K562 (cell line): ENCODE results near the gene GCG. TPM values are rescaled to one million over a fixed set of nuclear protein-coding genes. Genes with fewer than 3 reads are reported as not detected.

Source experiments
- ATAC-seq: fragments of 200-7000 bp; cut with Tn5 transposase; 3 replicates; pipeline ENCODE4 v1.9.1; 2020; ENCODE audit warnings: moderate library complexity
- BruUV-seq: library from RNA; stranded (reverse); fragments of 400-500 nt; replicated peaks from 2 replicates; lab custom pipeline; 2021; lab: Mats Ljungman, UMichigan
- CTCF ChIA-PET: fragments of 300-600 bp; formaldehyde crosslinking; extraction: SDS; loops from one replicate; lab custom pipeline; 2021; ENCODE audit warnings: low intra/inter-chr PET ratio; lab: Yijun Ruan, JAX
- POLR2A ChIA-PET: fragments of 300-600, 350-650 bp; sonication (Branson Sonifier 250); formaldehyde crosslinking; extraction: SDS; loops from one replicate; lab custom pipeline; 2021; ENCODE audit warnings: antibody characterized with exemption, inconsistent platforms; lab: Yijun Ruan, JAX
- DNase-seq, 4 experiments: peaks; one replicate each; pipeline versions ENCODE4 v3.0.0 to v3.0.0-alpha.2; 2011 to 2018; ENCODE audit warnings: low spot score in 3 of 4, mixed read lengths in 3 of 4; ENCODE audit errors: extremely low read depth in 1 of 4
- FAIRE-seq: peaks from 2 replicates; lab custom pipeline; 2011; peaks lifted over from hg19 to GRCh38; lab: Jason Lieb, UNC
- H2AFZ ChIP-seq: 2 replicates; pipeline ENCODE4 v1.6.0; 2011; ENCODE audit warnings: low read depth, low read length, control low read depth, inconsistent platforms
- H3K27ac ChIP-seq: fragments of 200-600 bp; 3 replicates; pipeline ENCODE4 v1.8.0; 2011; ENCODE audit warnings: low read depth, mild to moderate bottlenecking, control low read depth, inconsistent platforms, low read length, moderate library complexity, mixed read lengths; ENCODE audit errors: extremely low read depth
- H3K27me3 ChIP-seq, 2 experiments: fragments of 300-600 bp in 1 of 2; 2 replicates in 1 of 2; 3 replicates in 1 of 2; pipeline versions ENCODE4 v1.6.0 to v1.8.0; 2011; ENCODE audit warnings: inconsistent platforms in 2 of 2, low read length in 2 of 2, mild to moderate bottlenecking in 1 of 2, mixed read lengths in 1 of 2, moderate library complexity in 1 of 2; ENCODE audit not compliant: control insufficient read depth in 2 of 2, insufficient read depth in 2 of 2
- H3K36me3 ChIP-seq: fragments of 300-600 bp; 3 replicates; pipeline ENCODE4 v1.8.0; 2011; ENCODE audit warnings: mild to moderate bottlenecking, low read length, inconsistent platforms; ENCODE audit not compliant: control insufficient read depth, insufficient read depth
- H3K4me1 ChIP-seq, 2 experiments: fragments of 200-600 bp in 1 of 2; replicated peaks in 1 of 2; 2 replicates in 1 of 2; 3 replicates in 1 of 2; pipeline versions ENCODE4 v1.5.1 to v1.8.0; 2011; ENCODE audit warnings: inconsistent platforms in 2 of 2, low read length in 2 of 2, mild to moderate bottlenecking in 1 of 2, mixed read lengths in 1 of 2, moderate library complexity in 1 of 2; ENCODE audit not compliant: control insufficient read depth in 2 of 2, insufficient read depth in 2 of 2
- H3K4me2 ChIP-seq: 2 replicates; pipeline ENCODE4 v1.6.1; 2011; ENCODE audit warnings: low read length, control low read depth, inconsistent platforms, mixed read lengths; ENCODE audit not compliant: insufficient read depth
- H3K4me3 ChIP-seq: fragments of 200-600 bp; sonication (generic), shearing (Covaris generic); 2 replicates; pipeline ENCODE4 v1.5.1; 2016; ENCODE audit warnings: control low read depth, inconsistent platforms
- H3K79me2 ChIP-seq: fragments of 200-600 bp; 3 replicates; pipeline ENCODE4 v1.8.0; 2011; ENCODE audit warnings: low read length, inconsistent platforms; ENCODE audit not compliant: control insufficient read depth, insufficient read depth
- H3K9ac ChIP-seq, 2 experiments: 2 replicates each; pipeline versions ENCODE4 v1.6.0 to v1.6.1; 2011; ENCODE audit warnings: low read depth in 2 of 2, low read length in 2 of 2, control low read depth in 1 of 2, inconsistent platforms in 1 of 2, mild to moderate bottlenecking in 1 of 2, mixed read lengths in 1 of 2; ENCODE audit not compliant: insufficient read depth in 1 of 2
- H3K9me1 ChIP-seq: one replicate; pipeline ENCODE4 v1.6.0; 2011; ENCODE audit warnings: inconsistent platforms, mild to moderate bottlenecking, low read length, moderate library complexity; ENCODE audit not compliant: control insufficient read depth, insufficient read depth
- H3K9me3 ChIP-seq: replicated peaks from 2 replicates; pipeline ENCODE4 v1.5.1; 2011; ENCODE audit warnings: low read depth, low read length, inconsistent platforms; ENCODE audit not compliant: control insufficient read depth, insufficient read depth
- H4K20me1 ChIP-seq: replicated peaks from 2 replicates; pipeline ENCODE4 v1.6.1; 2011; ENCODE audit warnings: low read length, inconsistent platforms, mixed read lengths; ENCODE audit not compliant: control insufficient read depth, insufficient read depth
- ATF1 ChIP-seq, 2 experiments: fragments of 450-650 bp in 1 of 2; IDR thresholded peaks; 2 replicates each; pipeline ENCODE4 v1.6.1; 2016; ENCODE audit warnings: missing compliant biosample characterization in 1 of 2, missing genetic modification characterization in 1 of 2
- NR2F6 ChIP-seq: fragments of 450-650 bp; formaldehyde crosslinking; IDR thresholded peaks from 2 replicates; pipeline ENCODE4 v1.4.0; 2020; ENCODE audit warnings: mild to moderate bottlenecking
- XRCC3 ChIP-seq: fragments of 450-650 bp; IDR thresholded peaks from 2 replicates; pipeline ENCODE4 v1.6.1; 2017; ENCODE audit warnings: mild to moderate bottlenecking, moderate library complexity
- ZNF57 ChIP-seq: fragments of 450-650 bp; formaldehyde crosslinking; IDR thresholded peaks from 2 replicates; pipeline ENCODE4 v1.4.0; 2020; ENCODE audit warnings: mild to moderate bottlenecking, moderate library complexity
- WGBS: fragments of 100-300 bp; shearing (Covaris generic); methylation state at CpG from one replicate; pipeline ENCODE4 v1.1.6; 2016; ENCODE audit warnings: low coverage, mixed read lengths; ENCODE audit not compliant: insufficient coverage; ENCODE audit errors: missing lambda C conversion rate; 5-methylcytosine and 5-hydroxymethylcytosine counted together
- in situ Hi-C: fragments of 300-500 bp; cut with MboI; formaldehyde crosslinking; loops from 4 replicates; pipeline ENCODE4 v1.15.0; 2018; ENCODE audit warnings: inconsistent platforms, mixed read lengths
- intact Hi-C: fragments of 100-400 bp; cut with micrococcal nuclease; formaldehyde crosslinking; loops from 2 replicates; pipeline ENCODE4 v1.14.2; 2022
- polyA plus RNA-seq, 8 experiments: library from polyadenylated mRNA; depleted of rRNA in 4 of 8; stranded (reverse) in 5 of 8; unstranded in 3 of 8; fragments of >200 nt; fragmentation: Nextera tagmentation in 2 of 8; fragmentation: Illumina TruSeq in 1 of 8; extraction: Ambion mirVana in 2 of 8; extraction: Trizol in 1 of 8; gene quantifications; 2 replicates each; pipeline versions ENCODE4 v1.2.1 to v1.2.3, GENCODE V29; 2011 to 2014; ENCODE audit warnings: inconsistent platforms in 1 of 8, missing spikeins in 1 of 8
- total RNA-seq, 7 experiments: library from RNA; depleted of rRNA in 6 of 7; stranded (reverse); fragments of >200 nt in 6 of 7; fragmentation: Illumina TruSeq in 2 of 7; extraction: Trizol in 2 of 7; gene quantifications; 2 replicates each; pipeline versions ENCODE4 v1.2.1 to v1.2.3, GENCODE V29; 2011 to 2021; ENCODE audit warnings: low replicate concordance in 1 of 7

The GCG gene
- total and polyA plus RNA-seq, 9 of the 15 experiments (the other 6 are each of a cell fraction or from before 2014, with no cell fraction given) = not detected

DNA sequence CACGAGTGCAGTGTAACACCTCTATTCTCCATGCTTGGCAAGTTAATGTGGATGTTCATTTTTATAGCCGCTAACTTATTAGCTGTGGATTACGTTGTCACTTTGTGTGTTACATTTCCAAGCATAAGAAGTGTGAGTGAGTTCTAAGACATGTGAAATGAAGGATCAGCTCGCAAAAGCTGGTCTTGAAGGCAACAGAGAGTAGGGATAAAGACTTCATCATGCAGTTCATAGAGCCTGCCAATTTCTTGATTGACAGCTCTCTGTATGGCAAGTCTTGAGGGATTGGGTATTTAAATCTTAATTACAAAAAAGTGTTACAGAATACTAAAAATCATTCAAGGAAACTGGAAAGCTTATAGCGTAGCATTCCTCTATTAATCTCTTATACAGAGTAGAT is 52.2 kb downstream of the GCG start:
- POLR2A ChIA-PET = no interaction called here
- WGBS = 5% methylated on average over 5 of the region's 5 CpGs
- no TSS peak for BruUV-seq

More for the DNA sequence above, 52.2 kb downstream of the GCG start:
- H3K4me2 ChIP-seq = no peak overlapping the region
- no peak for FAIRE-seq
- no peaks in the 10 kb centered on the region for H3K79me2 ChIP-seq
- no peaks in the 10 kb centered on the region for H3K4me1 ChIP-seq
- H3K27me3 ChIP-seq = no peaks in the 10 kb centered on the region
- H3K36me3 ChIP-seq = no peaks in the 10 kb centered on the region
- no peak overlapping the region for H3K9ac ChIP-seq
- no peak for DNase-seq
- no peak for TF ChIP-seq XRCC3
- no peak for TF ChIP-seq NR2F6 (CRISPR knock-in tag)
- no peak for TF ChIP-seq ATF1 (CRISPR knock-in tag; IDR thresholded peaks at IDR 0.05)
- TF ChIP-seq ATF1 (tag; IDR thresholded peaks at IDR 0.05) = no peak
- TF ChIP-seq ZNF57 (CRISPR knock-in tag) = no peak
- in situ Hi-C loops (no loop called here), intact Hi-C loops (no loop called here)
- H2AFZ ChIP-seq = no peak overlapping the region
- H3K4me3 ChIP-seq = no peak overlapping the region
- no peaks in the 10 kb centered on the region for H4K20me1 ChIP-seq
- H3K27ac ChIP-seq = no peak overlapping the region
- no peaks in the 10 kb centered on the region for H3K9me3 ChIP-seq
- ATAC-seq = no peak
- H3K9me1 ChIP-seq = no peaks in the 10 kb centered on the region
- CTCF ChIA-PET = no interaction called here

Other genes with a start within 250 kb of the GCG start
- not detected in 2 replicates for gene DPP4, start 78.0 kb downstream of the GCG start, total RNA-seq (2014; rRNA removed)
- gene DPP4, start 78.0 kb downstream of the GCG start, total RNA-seq (2014; rRNA removed; fragmentation: Illumina TruSeq; extraction: Trizol) = not detected in 2 replicates
- gene DPP4, start 78.0 kb downstream of the GCG start, total RNA-seq (2015; rRNA removed; fragmentation: Illumina TruSeq; extraction: Trizol) = not detected in 2 replicates
- 0.11 and 0.18 TPM in 2 replicates for gene DPP4, start 78.0 kb downstream of the GCG start, total RNA-seq (2021)
- gene DPP4, start 78.0 kb downstream of the GCG start, polyA plus RNA-seq (2011; rRNA removed) = not detected in 2 replicates
- gene DPP4, start 78.0 kb downstream of the GCG start, polyA plus RNA-seq (2014; fragmentation: Illumina TruSeq; extraction: Trizol) = not detected in 2 replicates
- gene DPP4, start 78.0 kb downstream of the GCG start, polyA plus RNA-seq (2014; fragmentation: Nextera tagmentation; extraction: Ambion mirVana) = not detected
- not detected in 2 replicates for gene DPP4, start 78.0 kb downstream of the GCG start, polyA plus RNA-seq (2014; rRNA removed)
- gene FAP, start 91.2 kb upstream of the GCG start, total RNA-seq (2014; rRNA removed) = not detected in 2 replicates
- gene FAP, start 91.2 kb upstream of the GCG start, total RNA-seq (2014; rRNA removed; fragmentation: Illumina TruSeq; extraction: Trizol) = not detected in 2 replicates
- gene FAP, start 91.2 kb upstream of the GCG start, total RNA-seq (2015; rRNA removed; fragmentation: Illumina TruSeq; extraction: Trizol) = not detected in 2 replicates
- not detected in 2 replicates for gene FAP, start 91.2 kb upstream of the GCG start, total RNA-seq (2021)
- not detected in 2 replicates for gene FAP, start 91.2 kb upstream of the GCG start, polyA plus RNA-seq (2011; rRNA removed)
- gene FAP, start 91.2 kb upstream of the GCG start, polyA plus RNA-seq (2014; fragmentation: Illumina TruSeq; extraction: Trizol) = not detected in 2 replicates
- gene FAP, start 91.2 kb upstream of the GCG start, polyA plus RNA-seq (2014; fragmentation: Nextera tagmentation; extraction: Ambion mirVana) = not detected
- gene FAP, start 91.2 kb upstream of the GCG start, polyA plus RNA-seq (2014; rRNA removed) = not detected in 2 replicates
- 0.50 and 0.61 TPM in 2 replicates for gene IFIH1, start 166.4 kb upstream of the GCG start, total RNA-seq (2014; rRNA removed)
- gene IFIH1, start 166.4 kb upstream of the GCG start, total RNA-seq (2014; rRNA removed; fragmentation: Illumina TruSeq; extraction: Trizol) = 0.51 and 0.69 TPM in 2 replicates
- 0.64 and 0.94 TPM in 2 replicates for gene IFIH1, start 166.4 kb upstream of the GCG start, total RNA-seq (2015; rRNA removed; fragmentation: Illumina TruSeq; extraction: Trizol)
- gene IFIH1, start 166.4 kb upstream of the GCG start, total RNA-seq (2021) = 0.91 and 1.1 TPM in 2 replicates
- gene IFIH1, start 166.4 kb upstream of the GCG start, polyA plus RNA-seq (2011; rRNA removed) = 0.07 and 0.15 TPM in 2 replicates
- 0.54 and 1.2 TPM in 2 replicates for gene IFIH1, start 166.4 kb upstream of the GCG start, polyA plus RNA-seq (2014; fragmentation: Illumina TruSeq; extraction: Trizol)
- under 1 TPM in 1 of 2 experiments, not detected in 1; 0.29 TPM for gene IFIH1, start 166.4 kb upstream of the GCG start, polyA plus RNA-seq (2014; fragmentation: Nextera tagmentation; extraction: Ambion mirVana)
- 0.12 and 0.28 TPM in 2 replicates for gene IFIH1, start 166.4 kb upstream of the GCG start, polyA plus RNA-seq (2014; rRNA removed)
- 0.49 TPM in 1 of 2 replicates, not detected in the other for gene GCA, start 191.9 kb upstream of the GCG start, total RNA-seq (2014; rRNA removed)
- gene GCA, start 191.9 kb upstream of the GCG start, total RNA-seq (2014; rRNA removed; fragmentation: Illumina TruSeq; extraction: Trizol) = 0.36 and 0.61 TPM in 2 replicates
- gene GCA, start 191.9 kb upstream of the GCG start, total RNA-seq (2015; rRNA removed; fragmentation: Illumina TruSeq; extraction: Trizol) = 0.45 and 0.65 TPM in 2 replicates
- 0.38 and 0.42 TPM in 2 replicates for gene GCA, start 191.9 kb upstream of the GCG start, total RNA-seq (2021)
- gene GCA, start 191.9 kb upstream of the GCG start, polyA plus RNA-seq (2011; rRNA removed) = 0.49 TPM in 1 of 2 replicates, not detected in the other
- gene GCA, start 191.9 kb upstream of the GCG start, polyA plus RNA-seq (2014; fragmentation: Illumina TruSeq; extraction: Trizol) = 0.19 and 0.25 TPM in 2 replicates
- gene GCA, start 191.9 kb upstream of the GCG start, polyA plus RNA-seq (2014; fragmentation: Nextera tagmentation; extraction: Ambion mirVana) = under 1 TPM; 0.39 to 0.79 TPM
- 0.24 and 0.30 TPM in 2 replicates for gene GCA, start 191.9 kb upstream of the GCG start, polyA plus RNA-seq (2014; rRNA removed)